Right lobe of liver (tissue), 6 donors: ENCODE results near the gene IGLON5. TPM values are rescaled to one million over a fixed set of nuclear protein-coding genes. Genes with fewer than 3 reads are reported as not detected.

ENCODE experiments used
- ATAC-seq, 4 donors: fragments of 200-7000 bp; cut with Tn5 transposase; one replicate each; pipeline ENCODE4 v1.9.1; 2020; ENCODE audit warnings: mild to moderate bottlenecking in 4 of 4, moderate library complexity in 4 of 4
- DNase-seq, 3 donors: peaks; one replicate each; pipeline ENCODE4 v3.0.0-alpha.2; 2020
- H3K27ac ChIP-seq, 3 donors: fragments of 200-600 bp; one replicate each; pipeline ENCODE4 v1.8.0; 2022
- H3K27me3 ChIP-seq, 2 donors: fragments of 200-600 bp; one replicate each; pipeline ENCODE4 v1.8.0; 2022
- H3K36me3 ChIP-seq, 4 donors: fragments of 200-600 bp; sonication (generic) in 1 of 4; one replicate each; pipeline versions ENCODE4 v1.5.1 to v1.8.0; 2017 to 2022; ENCODE audit warnings: control low read depth in 1 of 4
- H3K4me1 ChIP-seq, 4 donors: fragments of 200-600 bp; sonication (generic) in 1 of 4; one replicate each; pipeline versions ENCODE4 v1.5.1 to v1.8.0; 2017 to 2022; ENCODE audit warnings: control low read depth in 1 of 4
- H3K4me3 ChIP-seq, 3 donors: fragments of 200-600 bp; one replicate each; pipeline ENCODE4 v1.8.0; 2022
- H3K9me3 ChIP-seq, 4 donors: fragments of 200-600 bp; sonication (generic) in 1 of 4; one replicate each; pipeline versions ENCODE4 v1.5.1 to v1.8.0; 2017 to 2022; ENCODE audit warnings: control low read depth in 1 of 4
- POLR2A ChIP-seq: fragments of 450-650 bp; IDR thresholded peaks from one replicate; pipeline ENCODE4 v1.6.1; 2017; ENCODE audit warnings: antibody characterized with exemption, mild to moderate bottlenecking
- WGBS: methylation state at CpG from one replicate; pipeline ENCODE4 v1.1.6; 2018; ENCODE audit warnings: low coverage, low lambda C conversion rate; ENCODE audit not compliant: insufficient coverage; ENCODE audit errors: missing lambda C conversion rate; 5-methylcytosine and 5-hydroxymethylcytosine counted together
- intact Hi-C, 2 donors: fragments of 100-400 bp; cut with DNase I; formaldehyde crosslinking; loops; one replicate each; pipeline versions ENCODE4 v1.11.2 to v1.14.1; 2022
- total RNA-seq, 6 experiments: library from RNA; depleted of rRNA in 2 of 6; stranded (reverse); fragments of >200 nt in 2 of 6; fragmentation: NEBNext Ultra II Directional in 3 of 6; extraction: Animal tissue kit (Norgen Biotek cat#: 25700) in 3 of 6; gene quantifications; one replicate each; pipeline versions ENCODE4 v1.1.0 to v1.2.4, GENCODE V29; 2016 to 2023
- TF ChIP-seq, protein P1 (sequence below), 4 donors: fragments of 200-600 bp in 3 of 4; fragments of 450-650 bp in 1 of 4; IDR thresholded peaks; one replicate each; pipeline versions ENCODE4 v1.5.1 to v1.8.0; 2016 to 2022; ENCODE audit warnings: antibody characterized with exemption in 4 of 4, mild to moderate bottlenecking in 2 of 4
- donor health status: DM: no; HTN: yes; CAD: no.
- donor health status: DM: no; HTN: no; CAD: no.
- donor health status: DM: no; HTN: no; CAD: no.
- donor health status: DM: no; HTN: yes; CAD: no.
- donor health status: DM: no; HTN: yes; CAD: no.

The IGLON5 gene
- total RNA-seq, 6 experiments from 2014 or later: 0.27 to 0.80 (median 0.49) TPM

DNA sequence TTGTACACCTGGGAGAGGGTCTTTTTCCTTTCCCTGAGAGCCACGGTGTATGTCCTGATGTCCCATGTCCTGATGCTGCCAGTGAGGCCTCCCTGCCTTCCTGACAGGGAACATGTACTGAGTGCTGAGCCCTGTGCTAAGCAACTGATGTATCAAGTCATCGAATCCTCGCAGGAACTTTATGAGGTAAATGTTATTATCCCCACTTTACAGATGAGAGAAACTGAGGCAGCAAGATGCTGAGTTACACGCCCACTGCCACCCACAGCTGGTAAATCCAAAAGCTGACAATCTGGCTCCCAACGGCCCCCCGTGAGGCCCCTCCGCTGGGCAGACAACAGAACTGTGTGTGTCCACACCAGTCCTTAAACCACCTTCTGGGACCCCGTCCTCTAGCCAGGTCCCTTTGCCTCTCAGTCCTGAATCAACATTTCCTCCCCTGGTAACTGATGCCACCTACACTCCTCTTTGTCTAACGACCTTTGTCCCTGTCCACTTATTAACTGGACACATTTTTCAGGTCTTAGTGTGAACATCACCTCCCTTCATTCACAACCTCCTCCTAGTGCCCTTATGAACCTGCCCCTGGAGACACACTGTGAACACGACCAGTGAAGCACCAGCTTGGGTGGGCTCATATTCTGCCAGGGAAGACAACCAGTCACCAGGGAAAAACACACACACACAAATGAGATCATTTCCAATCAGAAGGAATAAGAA, 35.9 kb downstream of the IGLON5 start:
- TF ChIP-seq, protein P1, sequence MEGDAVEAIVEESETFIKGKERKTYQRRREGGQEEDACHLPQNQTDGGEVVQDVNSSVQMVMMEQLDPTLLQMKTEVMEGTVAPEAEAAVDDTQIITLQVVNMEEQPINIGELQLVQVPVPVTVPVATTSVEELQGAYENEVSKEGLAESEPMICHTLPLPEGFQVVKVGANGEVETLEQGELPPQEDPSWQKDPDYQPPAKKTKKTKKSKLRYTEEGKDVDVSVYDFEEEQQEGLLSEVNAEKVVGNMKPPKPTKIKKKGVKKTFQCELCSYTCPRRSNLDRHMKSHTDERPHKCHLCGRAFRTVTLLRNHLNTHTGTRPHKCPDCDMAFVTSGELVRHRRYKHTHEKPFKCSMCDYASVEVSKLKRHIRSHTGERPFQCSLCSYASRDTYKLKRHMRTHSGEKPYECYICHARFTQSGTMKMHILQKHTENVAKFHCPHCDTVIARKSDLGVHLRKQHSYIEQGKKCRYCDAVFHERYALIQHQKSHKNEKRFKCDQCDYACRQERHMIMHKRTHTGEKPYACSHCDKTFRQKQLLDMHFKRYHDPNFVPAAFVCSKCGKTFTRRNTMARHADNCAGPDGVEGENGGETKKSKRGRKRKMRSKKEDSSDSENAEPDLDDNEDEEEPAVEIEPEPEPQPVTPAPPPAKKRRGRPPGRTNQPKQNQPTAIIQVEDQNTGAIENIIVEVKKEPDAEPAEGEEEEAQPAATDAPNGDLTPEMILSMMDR (IDR thresholded peaks at IDR 0.05): no peak
- no peak for TF ChIP-seq POLR2A
- Histone ChIP-seq H3K9me3 (no peaks in the 10 kb centered on the region), H3K4me1 (peaks cover 0 to 41% (median 6%) of the 10 kb centered on the region in 4 donors), H3K27ac (peak overlapping the region in 1 of 3 donors; percentile 24), H3K36me3 (peaks cover 0 to 54% (median 26%) of the 10 kb centered on the region in 4 donors), H3K4me3 (no peak overlapping the region), H3K27me3 (no peaks in the 10 kb centered on the region)
- DNase-seq (no peak), ATAC-seq (peak; percentile 30 to 68 (median 37))
- intact Hi-C loops: no loop called here
- 47% methylated on average over 9 of the region's 10 CpGs for WGBS

GRCh38 chr19:51351266-51351990, 40.0 kb downstream of the IGLON5 start:
- Histone ChIP-seq H3K27ac (peak overlapping the region in 2 of 3 donors; percentile 16 to 69), H3K4me3 (no peak overlapping the region), H3K27me3 (no peaks in the 10 kb centered on the region), H3K9me3 (no peaks in the 10 kb centered on the region), H3K4me1 (peaks cover 0 to 60% (median 12%) of the 10 kb centered on the region in 4 donors), H3K36me3 (peaks cover 0 to 46% (median 22%) of the 10 kb centered on the region in 4 donors)
- ATAC-seq (no peak), DNase-seq (no peak)
- TF ChIP-seq, protein P1 (IDR thresholded peaks at IDR 0.05): no peak
- TF ChIP-seq POLR2A: no peak
- intact Hi-C loops: no loop called here
- WGBS: 97% methylated on average over 6 of the region's 11 CpGs

- 87% methylated on average over 7 of the region's 16 CpGs for WGBS
- ATAC-seq (no peak), DNase-seq (no peak)
- H3K4me1 ChIP-seq: peaks cover 0 to 67% (median 18%) of the 10 kb centered on the region in 4 donors
- H3K4me3 ChIP-seq: no peak overlapping the region
- H3K27ac ChIP-seq: peak overlapping the region in 1 of 3 donors; percentile 43
- peaks cover 0 to 36% (median 16%) of the 10 kb centered on the region in 4 donors for H3K36me3 ChIP-seq
- H3K27me3 ChIP-seq: no peaks in the 10 kb centered on the region
- no peaks in the 10 kb centered on the region for H3K9me3 ChIP-seq
- intact Hi-C loops: no loop called here
- TF ChIP-seq, protein P1 (IDR thresholded peaks at IDR 0.05): no peak
- no peak for TF ChIP-seq POLR2A
Measured at GRCh38 chr19:51352783-51353360, 41.4 kb downstream of the IGLON5 start.

DNA sequence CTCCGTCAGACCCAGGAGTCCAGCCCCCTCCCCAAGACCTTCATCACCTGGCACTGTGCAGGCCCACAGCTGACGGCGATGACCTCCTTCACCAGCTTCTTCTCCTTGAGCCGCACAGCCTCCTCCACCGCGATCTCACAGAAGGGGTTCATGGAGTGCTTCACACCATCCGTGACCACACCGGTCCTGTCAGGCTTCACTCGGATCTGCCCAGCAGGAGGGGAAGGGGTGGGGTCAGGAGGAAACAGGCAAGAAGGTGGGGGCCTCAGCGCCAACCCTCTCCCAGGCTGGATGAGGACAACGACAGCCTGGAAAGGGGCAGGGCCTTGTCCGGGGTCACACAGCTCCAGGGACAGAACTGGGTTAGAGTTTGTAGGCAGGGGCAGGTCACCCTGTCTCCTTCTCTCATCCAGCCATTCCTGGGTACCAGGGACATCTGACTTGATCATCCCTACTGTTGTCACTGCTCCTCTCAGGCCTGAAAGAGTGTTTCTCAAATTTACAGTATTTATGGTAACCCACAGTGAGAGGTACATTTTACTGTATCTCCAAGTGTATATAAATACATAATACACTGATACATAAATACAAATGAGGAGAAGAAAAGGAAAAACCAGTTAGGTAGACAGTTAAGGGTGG, 42.8 kb downstream of the IGLON5 start:
- no peaks in the 10 kb centered on the region for H3K27me3 ChIP-seq
- intact Hi-C loops: no loop called here
- TF ChIP-seq, protein P1 (IDR thresholded peaks at IDR 0.05): no peak
- no peak for TF ChIP-seq POLR2A
- DNase-seq: no peak
- WGBS: 64% methylated on average over 8 of the region's 12 CpGs
- peak overlapping the region in 1 of 3 donors; percentile 41 for H3K27ac ChIP-seq
- no peak overlapping the region for H3K4me3 ChIP-seq
- no peak for ATAC-seq
- H3K36me3 ChIP-seq: peaks cover 0 to 30% (median 16%) of the 10 kb centered on the region in 4 donors
- H3K4me1 ChIP-seq: peaks cover 0 to 65% (median 15%) of the 10 kb centered on the region in 4 donors
- no peaks in the 10 kb centered on the region for H3K9me3 ChIP-seq
